Loucy (cell line): ENCODE measurements around the gene SNAP25.

Experiments used
- CTCF ChIP-seq: fragments of 200-600 bp; sonication (generic); conservative IDR thresholded peaks from 2 replicates; pipeline ENCODE4 v1.5.1; 2014; ENCODE audit warnings: mild to moderate bottlenecking, antibody characterized with exemption, low read length
- EZH2phosphoT487 ChIP-seq: fragments of 200-600 bp; IDR thresholded peaks from 2 replicates; pipeline ENCODE4 v1.6.1; 2018; ENCODE audit warnings: antibody characterized with exemption, mild to moderate bottlenecking, moderate library complexity, borderline replicate concordance

GRCh38 chr20:10304471-10305046 is 85.9 kb downstream of the SNAP25 start:
- TF ChIP-seq CTCF = no peak
- TF ChIP-seq EZH2phosphoT487 = no peak
